WTC11 (cell line): Measurements from ENCODE around the gene ARHGEF12.

Experiments used
- ATF2 ChIP-seq: sonication (generic); formaldehyde crosslinking; IDR thresholded peaks from 2 replicates; pipeline ENCODE4 v1.8.1; 2022; ENCODE audit warnings: low read depth, missing genetic modification reagents, borderline replicate concordance
- CTCF ChIP-seq: fragments of 200-600 bp; IDR thresholded peaks from 2 replicates; pipeline ENCODE4 v1.8.0; 2022; ENCODE audit warnings: antibody characterized with exemption
- FOXJ3 ChIP-seq: sonication (generic); formaldehyde crosslinking; IDR thresholded peaks from 2 replicates; pipeline ENCODE4 v1.9.0; 2021; ENCODE audit warnings: missing genetic modification reagents, mild to moderate bottlenecking, borderline replicate concordance
- SMAD3 ChIP-seq: sonication (generic); formaldehyde crosslinking; IDR thresholded peaks from 2 replicates; pipeline ENCODE4 v1.8.0; 2022; ENCODE audit warnings: missing genetic modification reagents, mild to moderate bottlenecking, borderline replicate concordance
- TEAD4 ChIP-seq: sonication (generic); formaldehyde crosslinking; IDR thresholded peaks from 2 replicates; pipeline ENCODE4 v1.8.0; 2022; ENCODE audit warnings: mild to moderate bottlenecking, missing genetic modification reagents
- ZBTB43 ChIP-seq: sonication (generic); formaldehyde crosslinking; IDR thresholded peaks from 2 replicates; pipeline ENCODE4 v1.8.1; 2023; ENCODE audit warnings: mild to moderate bottlenecking, missing genetic modification reagents
- TF ChIP-seq, protein P1 (sequence below): fragments of 250-450 bp; sonication (Bioruptor Pico); IDR thresholded peaks from 2 replicates; pipeline ENCODE4 v1.8.0; 2021; ENCODE audit warnings: mild to moderate bottlenecking
- TF ChIP-seq, protein P2 (sequence below): sonication (generic); formaldehyde crosslinking; IDR thresholded peaks from 2 replicates; pipeline ENCODE4 v1.8.0; 2023; ENCODE audit warnings: missing genetic modification reagents, mild to moderate bottlenecking, borderline replicate concordance

- no peak for TF ChIP-seq ATF2 (CRISPR knock-in tag)
- TF ChIP-seq, protein P1, sequence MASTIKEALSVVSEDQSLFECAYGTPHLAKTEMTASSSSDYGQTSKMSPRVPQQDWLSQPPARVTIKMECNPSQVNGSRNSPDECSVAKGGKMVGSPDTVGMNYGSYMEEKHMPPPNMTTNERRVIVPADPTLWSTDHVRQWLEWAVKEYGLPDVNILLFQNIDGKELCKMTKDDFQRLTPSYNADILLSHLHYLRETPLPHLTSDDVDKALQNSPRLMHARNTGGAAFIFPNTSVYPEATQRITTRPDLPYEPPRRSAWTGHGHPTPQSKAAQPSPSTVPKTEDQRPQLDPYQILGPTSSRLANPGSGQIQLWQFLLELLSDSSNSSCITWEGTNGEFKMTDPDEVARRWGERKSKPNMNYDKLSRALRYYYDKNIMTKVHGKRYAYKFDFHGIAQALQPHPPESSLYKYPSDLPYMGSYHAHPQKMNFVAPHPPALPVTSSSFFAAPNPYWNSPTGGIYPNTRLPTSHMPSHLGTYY (CRISPR knock-in tag), result no peak
- no peak for TF ChIP-seq CTCF
- TF ChIP-seq SMAD3 (CRISPR knock-in tag), result no peak
- no peak for TF ChIP-seq FOXJ3 (CRISPR knock-in tag)
- no peak for TF ChIP-seq ZBTB43 (CRISPR knock-in tag)
- TF ChIP-seq, protein P2, sequence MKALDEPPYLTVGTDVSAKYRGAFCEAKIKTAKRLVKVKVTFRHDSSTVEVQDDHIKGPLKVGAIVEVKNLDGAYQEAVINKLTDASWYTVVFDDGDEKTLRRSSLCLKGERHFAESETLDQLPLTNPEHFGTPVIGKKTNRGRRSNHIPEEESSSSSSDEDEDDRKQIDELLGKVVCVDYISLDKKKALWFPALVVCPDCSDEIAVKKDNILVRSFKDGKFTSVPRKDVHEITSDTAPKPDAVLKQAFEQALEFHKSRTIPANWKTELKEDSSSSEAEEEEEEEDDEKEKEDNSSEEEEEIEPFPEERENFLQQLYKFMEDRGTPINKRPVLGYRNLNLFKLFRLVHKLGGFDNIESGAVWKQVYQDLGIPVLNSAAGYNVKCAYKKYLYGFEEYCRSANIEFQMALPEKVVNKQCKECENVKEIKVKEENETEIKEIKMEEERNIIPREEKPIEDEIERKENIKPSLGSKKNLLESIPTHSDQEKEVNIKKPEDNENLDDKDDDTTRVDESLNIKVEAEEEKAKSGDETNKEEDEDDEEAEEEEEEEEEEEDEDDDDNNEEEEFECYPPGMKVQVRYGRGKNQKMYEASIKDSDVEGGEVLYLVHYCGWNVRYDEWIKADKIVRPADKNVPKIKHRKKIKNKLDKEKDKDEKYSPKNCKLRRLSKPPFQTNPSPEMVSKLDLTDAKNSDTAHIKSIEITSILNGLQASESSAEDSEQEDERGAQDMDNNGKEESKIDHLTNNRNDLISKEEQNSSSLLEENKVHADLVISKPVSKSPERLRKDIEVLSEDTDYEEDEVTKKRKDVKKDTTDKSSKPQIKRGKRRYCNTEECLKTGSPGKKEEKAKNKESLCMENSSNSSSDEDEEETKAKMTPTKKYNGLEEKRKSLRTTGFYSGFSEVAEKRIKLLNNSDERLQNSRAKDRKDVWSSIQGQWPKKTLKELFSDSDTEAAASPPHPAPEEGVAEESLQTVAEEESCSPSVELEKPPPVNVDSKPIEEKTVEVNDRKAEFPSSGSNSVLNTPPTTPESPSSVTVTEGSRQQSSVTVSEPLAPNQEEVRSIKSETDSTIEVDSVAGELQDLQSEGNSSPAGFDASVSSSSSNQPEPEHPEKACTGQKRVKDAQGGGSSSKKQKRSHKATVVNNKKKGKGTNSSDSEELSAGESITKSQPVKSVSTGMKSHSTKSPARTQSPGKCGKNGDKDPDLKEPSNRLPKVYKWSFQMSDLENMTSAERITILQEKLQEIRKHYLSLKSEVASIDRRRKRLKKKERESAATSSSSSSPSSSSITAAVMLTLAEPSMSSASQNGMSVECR (CRISPR knock-in tag), result no peak
- TF ChIP-seq TEAD4, result no peak
Observed at GRCh38 chr11:120517801-120518291, 181.6 kb downstream of the ARHGEF12 start.
